ENCODE measurements around the gene KCNC4. TPM values are rescaled to one million over a fixed set of nuclear protein-coding genes. Genes with fewer than 3 reads are reported as not detected.

Gene KCNC4
- polyA plus RNA-seq, 1 donor from 2014 or later = 1.8 TPM

- Mint-ChIP-seq H3K4me3 (no peak overlapping the region), H3K27me3 (peaks cover 15% of the 10 kb centered on the region), H3K27ac (no peak overlapping the region), H3K36me3 (peaks cover 2% of the 10 kb centered on the region), H3K4me1 (peaks cover 0 to 2% (median 0%) of the 10 kb centered on the region in 3 donors), H3K9me3 (peaks cover 0 to 3% (median 0%) of the 10 kb centered on the region in 3 donors)
Measured at GRCh38 chr1:110177775-110178174, 32.3 kb upstream of the KCNC4 start.

DNA sequence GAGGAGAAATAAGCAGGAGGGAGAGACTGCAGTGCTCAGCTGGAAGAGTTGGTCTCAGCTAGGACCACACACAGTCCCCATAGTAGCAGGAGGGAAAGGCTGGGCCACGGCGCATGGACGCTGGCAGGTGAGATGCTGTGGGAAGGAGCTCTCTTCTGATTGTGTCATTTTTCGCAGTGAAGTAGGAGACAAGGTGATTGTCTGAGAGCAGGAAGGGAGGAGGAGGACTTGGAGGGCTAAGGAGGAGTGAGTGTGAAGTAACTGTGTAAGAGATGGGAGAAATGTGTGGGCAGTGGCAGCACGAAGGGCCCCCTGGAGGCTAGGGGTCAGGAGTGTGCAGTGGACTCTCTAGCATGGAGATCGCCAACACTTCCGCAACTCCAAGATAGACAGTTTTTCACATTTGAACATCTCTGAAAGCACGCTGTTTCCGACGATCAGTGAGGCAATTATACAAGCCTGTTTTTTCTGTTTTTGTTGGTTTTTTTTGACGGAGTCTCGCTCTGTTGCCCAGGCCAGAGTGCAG, 26.4 kb upstream of the KCNC4 start:
- H3K4me1 Mint-ChIP-seq = no peaks in the 10 kb centered on the region
- no peaks in the 10 kb centered on the region for H3K36me3 Mint-ChIP-seq
- H3K4me3 Mint-ChIP-seq = no peak overlapping the region
- H3K27me3 Mint-ChIP-seq = peaks cover 2% of the 10 kb centered on the region
- peaks cover 0 to under 1% (median 0%) of the 10 kb centered on the region in 3 donors for H3K9me3 Mint-ChIP-seq
- no peak overlapping the region for H3K27ac Mint-ChIP-seq

DNA sequence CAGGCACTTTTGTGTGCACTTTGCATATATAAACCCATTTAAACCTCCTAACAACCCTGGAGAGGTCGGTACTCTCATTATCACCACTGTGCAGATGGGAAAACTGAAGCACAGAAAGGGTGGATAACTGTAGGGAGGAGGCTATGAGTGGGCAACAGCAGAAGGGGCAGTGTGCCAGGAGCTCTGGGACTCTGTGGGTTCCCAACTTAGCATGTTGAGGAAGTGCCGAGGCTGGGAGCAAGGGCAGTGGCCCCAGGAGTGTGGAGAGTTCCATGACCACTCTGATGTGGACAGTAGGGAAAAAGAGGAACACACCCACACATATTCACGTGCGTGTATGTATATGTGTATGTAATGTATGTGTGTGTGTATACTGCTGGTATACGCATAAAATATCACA, 25.7 kb upstream of the KCNC4 start:
- H3K36me3 Mint-ChIP-seq = no peaks in the 10 kb centered on the region
- peaks cover 2% of the 10 kb centered on the region for H3K27me3 Mint-ChIP-seq
- no peaks in the 10 kb centered on the region for H3K4me1 Mint-ChIP-seq
- H3K4me3 Mint-ChIP-seq = no peak overlapping the region
- H3K9me3 Mint-ChIP-seq = no peaks in the 10 kb centered on the region
- no peak overlapping the region for H3K27ac Mint-ChIP-seq

DNA sequence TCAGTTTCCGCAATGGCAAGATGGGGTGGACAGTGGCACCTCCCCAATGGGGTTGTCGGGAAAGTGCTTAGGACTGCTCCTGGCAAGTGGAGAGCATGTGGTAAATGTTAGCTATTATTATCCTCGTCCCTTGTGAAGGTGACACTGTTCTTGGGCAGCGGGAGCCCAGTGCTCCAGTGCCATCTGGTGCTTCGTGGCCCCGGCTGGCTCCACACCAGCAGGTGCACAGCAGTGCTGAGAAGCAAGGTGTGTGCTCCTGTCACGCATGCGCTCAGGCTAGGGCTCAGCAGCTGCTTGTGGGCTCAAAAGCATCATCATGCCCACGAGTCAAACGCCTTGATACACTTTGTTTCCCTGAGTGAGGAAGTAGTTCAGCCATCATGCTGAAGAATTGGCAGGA, 24.9 kb upstream of the KCNC4 start:
- Mint-ChIP-seq H3K27me3 (peaks cover 2% of the 10 kb centered on the region), H3K4me3 (no peak overlapping the region), H3K27ac (no peak overlapping the region)

DNA sequence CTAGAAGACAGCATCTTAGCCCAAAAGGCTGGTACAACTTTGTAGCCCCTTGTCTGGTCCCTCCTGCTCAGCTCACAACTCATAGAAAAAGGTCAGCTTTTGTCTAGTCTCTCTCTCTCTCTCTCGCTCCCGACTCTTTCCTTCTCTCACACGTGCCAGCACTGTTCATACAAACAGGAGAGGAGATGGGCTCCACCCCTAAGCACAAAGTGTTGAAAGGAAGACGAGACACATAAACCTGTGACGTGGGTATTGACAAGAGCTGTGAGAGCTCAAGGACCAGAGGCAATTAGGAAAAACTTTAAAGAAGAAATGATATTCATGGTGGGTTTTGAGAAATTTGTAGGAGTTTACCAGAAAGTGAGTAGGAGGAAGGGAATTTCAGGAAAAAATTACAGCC, 23.6 kb upstream of the KCNC4 start:
- Mint-ChIP-seq H3K27ac (no peak overlapping the region), H3K4me3 (no peak overlapping the region), H3K9me3 (no peaks in the 10 kb centered on the region), H3K27me3 (peaks cover 2% of the 10 kb centered on the region), H3K4me1 (no peaks in the 10 kb centered on the region), H3K36me3 (no peaks in the 10 kb centered on the region)

More for the DNA sequence above, 24.9 kb upstream of the KCNC4 start:
- Mint-ChIP-seq H3K4me1 (no peaks in the 10 kb centered on the region), H3K36me3 (no peaks in the 10 kb centered on the region), H3K9me3 (no peaks in the 10 kb centered on the region)

DNA sequence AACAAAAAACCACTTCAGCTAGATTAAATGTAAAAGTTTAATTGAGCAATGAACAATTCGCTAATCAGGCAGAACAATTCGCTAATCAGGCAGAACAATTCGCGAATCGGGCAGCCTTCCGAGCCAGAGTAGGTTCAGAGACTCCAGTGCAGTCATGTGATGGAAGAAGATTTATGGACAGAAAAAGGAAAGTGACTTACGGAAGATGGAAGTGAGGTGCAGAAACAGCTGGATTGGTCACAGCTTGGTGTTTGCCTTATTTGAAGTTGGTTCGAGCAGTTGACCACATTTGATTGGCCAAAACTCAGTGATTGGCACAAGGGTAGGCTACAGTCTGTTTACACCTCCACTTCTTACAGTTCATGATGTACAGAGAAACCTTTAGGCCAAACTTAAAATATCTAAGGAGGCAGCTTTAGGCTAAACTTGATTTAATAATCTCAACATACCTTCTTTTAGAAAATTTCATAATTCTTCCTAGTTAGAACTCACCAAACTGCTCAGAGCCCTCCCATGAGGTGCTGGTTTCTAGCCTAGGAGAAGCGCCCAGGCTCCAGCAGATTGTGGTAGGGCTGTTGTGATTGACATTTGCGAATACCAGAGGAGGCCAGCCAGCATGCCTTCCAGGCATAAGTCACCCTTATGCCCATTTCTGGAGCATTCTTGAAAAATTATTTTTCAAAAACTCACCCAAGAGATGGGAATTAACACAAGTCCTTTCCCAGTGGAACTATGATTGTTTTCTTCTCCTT, 22.8 kb upstream of the KCNC4 start:
- no peaks in the 10 kb centered on the region for H3K4me1 Mint-ChIP-seq
- no peaks in the 10 kb centered on the region for H3K9me3 Mint-ChIP-seq
- H3K27ac Mint-ChIP-seq = no peak overlapping the region
- H3K4me3 Mint-ChIP-seq = no peak overlapping the region
- peaks cover 2% of the 10 kb centered on the region for H3K27me3 Mint-ChIP-seq
- no peaks in the 10 kb centered on the region for H3K36me3 Mint-ChIP-seq

DNA sequence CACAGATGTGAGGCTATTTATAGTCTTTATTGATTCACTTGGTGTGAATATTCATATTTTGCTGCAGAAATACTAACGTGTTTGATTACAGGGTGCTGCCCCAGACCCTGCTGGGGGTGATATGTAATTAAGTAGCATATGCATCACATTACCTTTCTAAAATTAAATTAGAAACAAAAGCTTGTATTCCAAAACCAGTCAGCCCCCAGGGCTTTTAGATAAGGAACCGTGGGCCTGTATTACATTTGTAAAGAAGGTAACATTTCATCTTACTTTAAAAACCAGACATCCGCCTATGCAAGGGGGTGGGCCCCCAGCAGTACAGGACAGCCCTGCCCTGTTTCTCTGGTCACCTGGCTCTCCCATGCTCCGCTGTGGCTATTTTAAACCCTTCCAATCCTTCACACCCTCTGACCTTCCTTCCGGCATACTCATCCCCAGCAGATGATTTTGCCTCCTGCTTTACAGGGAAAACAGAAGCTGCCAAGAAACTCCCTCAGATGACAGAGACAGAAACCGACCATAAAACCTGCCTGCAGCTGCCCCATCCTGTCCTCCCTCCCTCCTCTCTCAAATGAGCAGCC, 22.0 kb upstream of the KCNC4 start:
- no peaks in the 10 kb centered on the region for H3K36me3 Mint-ChIP-seq
- no peak overlapping the region for H3K4me3 Mint-ChIP-seq
- no peaks in the 10 kb centered on the region for H3K9me3 Mint-ChIP-seq
- H3K27ac Mint-ChIP-seq = no peak overlapping the region
- H3K27me3 Mint-ChIP-seq = peaks cover 2% of the 10 kb centered on the region
- no peaks in the 10 kb centered on the region for H3K4me1 Mint-ChIP-seq

DNA sequence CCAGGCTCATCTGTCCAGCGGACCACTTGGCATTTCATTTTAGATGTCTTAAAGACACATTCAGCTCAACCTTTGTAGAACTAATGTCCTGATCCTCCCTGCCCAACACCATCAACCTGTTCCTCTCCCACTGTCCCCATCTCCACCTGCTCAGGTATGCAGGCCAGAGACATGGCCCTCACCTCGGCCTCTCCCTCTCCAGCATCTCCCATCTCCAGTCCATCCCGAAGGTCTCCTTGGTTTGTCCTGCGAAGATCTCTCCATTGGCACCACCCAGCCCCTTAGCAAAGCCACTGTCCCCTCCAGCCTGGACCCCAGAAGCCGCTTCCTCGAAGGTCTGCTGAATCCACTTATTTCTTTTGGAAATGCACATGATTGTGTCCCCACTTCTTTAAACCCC, 20.9 kb upstream of the KCNC4 start:
- H3K4me1 Mint-ChIP-seq = no peaks in the 10 kb centered on the region
- H3K27me3 Mint-ChIP-seq = peaks cover 2% of the 10 kb centered on the region
- H3K4me3 Mint-ChIP-seq = no peak overlapping the region
- no peaks in the 10 kb centered on the region for H3K36me3 Mint-ChIP-seq
- H3K9me3 Mint-ChIP-seq = no peaks in the 10 kb centered on the region
- H3K27ac Mint-ChIP-seq = no peak overlapping the region

DNA sequence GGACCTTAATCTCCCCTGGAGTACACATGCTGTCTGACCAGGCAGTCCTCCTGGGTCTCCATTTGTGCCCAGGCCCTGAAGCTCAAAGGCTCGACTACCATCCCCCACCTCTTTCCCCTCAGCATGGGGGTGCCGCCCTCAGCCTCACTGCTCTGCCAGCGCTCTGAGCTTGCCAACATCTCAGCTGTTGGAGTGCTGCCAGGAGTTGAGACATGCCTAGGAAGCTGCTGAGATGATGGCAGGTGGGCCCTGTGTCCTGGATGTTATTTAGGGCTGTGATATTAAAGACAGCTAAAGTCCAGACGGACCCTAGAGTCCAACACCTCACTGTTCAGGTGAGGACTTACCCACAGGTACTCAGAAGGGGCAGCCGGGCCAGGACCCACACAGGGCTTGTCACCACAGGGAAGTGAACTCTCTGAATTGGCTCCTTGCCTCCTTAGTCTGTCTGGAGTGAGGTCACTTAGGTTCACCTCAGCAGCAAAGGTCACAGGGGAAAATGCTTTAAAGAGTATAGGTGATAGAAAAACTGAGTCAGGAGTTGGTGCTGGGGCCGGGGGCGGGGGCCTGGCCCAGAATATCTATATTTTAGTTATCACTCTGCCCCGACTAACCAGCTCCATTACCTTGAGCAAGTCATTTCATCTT, 19.7 kb upstream of the KCNC4 start:
- H3K27ac Mint-ChIP-seq = no peak overlapping the region
- no peak overlapping the region for H3K4me3 Mint-ChIP-seq
- no peaks in the 10 kb centered on the region for H3K9me3 Mint-ChIP-seq
- no peaks in the 10 kb centered on the region for H3K36me3 Mint-ChIP-seq
- peaks cover 2% of the 10 kb centered on the region for H3K27me3 Mint-ChIP-seq
- no peaks in the 10 kb centered on the region for H3K4me1 Mint-ChIP-seq

GRCh38 chr1:110192541-110192940, 17.6 kb upstream of the KCNC4 start:
- Mint-ChIP-seq H3K4me3 (no peak overlapping the region), H3K36me3 (no peaks in the 10 kb centered on the region), H3K27ac (no peak overlapping the region), H3K4me1 (peaks cover 0 to 2% (median 2%) of the 10 kb centered on the region in 3 donors), H3K27me3 (peaks cover 2% of the 10 kb centered on the region), H3K9me3 (no peaks in the 10 kb centered on the region)

GRCh38 chr1:110195196-110195595, 14.9 kb upstream of the KCNC4 start:
- H3K9me3 Mint-ChIP-seq = no peaks in the 10 kb centered on the region
- H3K4me1 Mint-ChIP-seq = peaks cover 0 to 2% (median 2%) of the 10 kb centered on the region in 3 donors
- peaks cover 2% of the 10 kb centered on the region for H3K27me3 Mint-ChIP-seq
- no peak overlapping the region for H3K4me3 Mint-ChIP-seq
- H3K36me3 Mint-ChIP-seq = peaks cover 1% of the 10 kb centered on the region
- peak overlapping the region in 1 of 3 donors; percentile 76 for H3K27ac Mint-ChIP-seq

GRCh38 chr1:110196917-110197765, 13.0 kb upstream of the KCNC4 start:
- Mint-ChIP-seq H3K36me3 (peaks cover 2% of the 10 kb centered on the region), H3K9me3 (no peaks in the 10 kb centered on the region), H3K27ac (no peak overlapping the region)

GRCh38 chr1:110197905-110198629, 12.0 kb upstream of the KCNC4 start:
- peaks cover 2% of the 10 kb centered on the region for H3K36me3 Mint-ChIP-seq
- peaks cover 2% of the 10 kb centered on the region for H3K27me3 Mint-ChIP-seq
- peaks cover 2 to 5% (median 4%) of the 10 kb centered on the region in 3 donors for H3K4me1 Mint-ChIP-seq
- no peak overlapping the region for H3K4me3 Mint-ChIP-seq
- H3K27ac Mint-ChIP-seq = no peak overlapping the region
- no peaks in the 10 kb centered on the region for H3K9me3 Mint-ChIP-seq

More at GRCh38 chr1:110196917-110197765, 13.0 kb upstream of the KCNC4 start:
- no peak overlapping the region for H3K4me3 Mint-ChIP-seq
- H3K4me1 Mint-ChIP-seq = peaks cover 0 to 2% (median 2%) of the 10 kb centered on the region in 3 donors
- H3K27me3 Mint-ChIP-seq = peaks cover 2% of the 10 kb centered on the region

DNA sequence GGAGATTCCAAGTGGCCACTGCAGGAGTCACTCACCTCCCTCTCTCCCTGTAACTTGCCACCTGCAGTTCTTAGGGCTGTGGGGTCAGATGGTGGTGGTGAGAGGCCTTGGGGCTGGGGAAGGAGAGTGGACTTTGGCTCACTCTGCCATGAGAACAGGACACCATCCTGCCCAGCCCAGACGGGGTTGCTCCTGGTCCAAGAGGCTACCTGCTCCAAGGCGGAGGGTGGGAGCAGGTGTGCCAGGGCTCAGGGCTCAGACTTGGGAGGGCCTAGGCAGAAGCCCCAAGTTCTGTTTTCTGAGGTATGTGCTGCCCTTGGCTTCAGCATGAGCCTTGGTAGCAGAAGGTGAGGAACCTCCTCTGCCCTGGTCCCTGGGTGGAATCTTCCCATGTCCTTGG, 11.4 kb upstream of the KCNC4 start:
- H3K27me3 Mint-ChIP-seq = peaks cover 2% of the 10 kb centered on the region
- H3K4me1 Mint-ChIP-seq = peaks cover 2 to 6% (median 6%) of the 10 kb centered on the region in 3 donors
- H3K9me3 Mint-ChIP-seq = no peaks in the 10 kb centered on the region

More for the DNA sequence above, 11.4 kb upstream of the KCNC4 start:
- no peak overlapping the region for H3K27ac Mint-ChIP-seq
- peaks cover 2% of the 10 kb centered on the region for H3K36me3 Mint-ChIP-seq
- H3K4me3 Mint-ChIP-seq = no peak overlapping the region

All from IgD-negative memory B cell (primary cell).